Measurements from ENCODE around the gene NRXN3.

The NRXN3 gene

DNA sequence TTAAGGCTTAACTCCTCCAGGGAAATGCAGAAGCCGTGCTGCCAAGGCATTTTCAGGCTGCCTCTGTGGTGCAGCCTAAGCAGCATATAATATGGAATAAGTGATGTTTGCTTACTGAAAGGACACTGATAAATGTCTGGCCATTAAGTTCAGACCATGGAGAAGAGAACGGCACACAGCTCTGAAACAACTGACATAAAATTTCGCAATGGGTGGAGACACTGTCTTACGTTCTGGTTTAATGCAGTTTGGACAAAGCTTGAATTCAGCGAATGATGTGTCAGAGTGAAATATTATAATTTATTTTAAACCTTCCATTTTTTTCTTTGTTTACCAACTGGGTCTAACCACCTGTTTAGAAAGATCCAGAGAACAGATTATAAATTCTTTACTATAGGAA, 27.2 kb upstream of the NRXN3 start:
- Histone ChIP-seq H3K27me3 (ENCODE audit: insufficient read depth, low read length) (no peaks in the 10 kb centered on the region), H3K36me3 (ENCODE audit: insufficient read depth, low read length) (no peaks in the 10 kb centered on the region), H3K4me1 (ENCODE audit: insufficient read depth, low read length) (no peaks in the 10 kb centered on the region), H3K27ac (ENCODE audit: low read depth, low read length) (no peak overlapping the region), H3K9me3 (ENCODE audit: insufficient read depth, low read depth, low read length) (no peaks in the 10 kb centered on the region), H3K9ac (ENCODE audit: low read depth, low read length) (no peak overlapping the region), H3K4me3 (ENCODE audit: low read length) (no peak overlapping the region)
- 97% methylated on average over 4 of the region's 5 CpGs for WGBS

DNA sequence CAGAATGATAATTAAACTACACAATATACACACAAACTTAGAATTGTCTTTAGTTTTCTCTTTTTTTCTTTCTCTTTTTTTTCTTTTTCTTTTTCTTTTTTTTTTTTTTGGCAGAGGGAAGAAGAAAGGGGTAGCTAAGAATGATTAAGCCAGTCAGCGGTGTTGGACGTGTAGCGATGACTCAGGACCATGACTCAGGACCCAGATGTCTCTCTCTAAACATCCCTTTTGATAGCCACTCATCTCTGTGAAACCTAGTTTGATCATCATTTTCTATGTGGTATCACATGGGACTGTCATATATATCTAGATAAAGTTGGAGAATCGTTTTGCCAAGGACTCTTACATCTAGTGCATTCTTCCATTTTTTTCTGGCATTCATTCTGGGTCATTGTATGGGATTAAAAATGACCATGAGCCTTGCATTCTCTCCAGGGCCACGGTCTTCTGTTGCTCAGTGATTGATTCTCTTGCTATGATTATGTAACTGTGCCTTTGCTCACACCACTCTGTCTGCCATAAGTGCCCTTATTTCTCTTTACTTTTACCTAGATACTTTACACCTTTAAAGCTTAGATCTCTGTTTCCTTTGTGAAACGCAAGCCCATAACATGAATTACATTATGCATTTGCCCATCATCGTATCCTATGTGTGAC, 26.6 kb upstream of the NRXN3 start:
- Histone ChIP-seq H3K27ac (ENCODE audit: low read depth, low read length) (no peak overlapping the region), H3K36me3 (ENCODE audit: insufficient read depth, low read length) (no peaks in the 10 kb centered on the region), H3K9ac (ENCODE audit: low read depth, low read length) (no peak overlapping the region), H3K27me3 (ENCODE audit: insufficient read depth, low read length) (no peaks in the 10 kb centered on the region), H3K4me1 (ENCODE audit: insufficient read depth, low read length) (no peaks in the 10 kb centered on the region), H3K9me3 (ENCODE audit: insufficient read depth, low read depth, low read length) (no peaks in the 10 kb centered on the region), H3K4me3 (ENCODE audit: low read length) (no peak overlapping the region)
- whole genome bisulfite sequencing: 91% methylated on average over 7 of the region's 7 CpGs

DNA sequence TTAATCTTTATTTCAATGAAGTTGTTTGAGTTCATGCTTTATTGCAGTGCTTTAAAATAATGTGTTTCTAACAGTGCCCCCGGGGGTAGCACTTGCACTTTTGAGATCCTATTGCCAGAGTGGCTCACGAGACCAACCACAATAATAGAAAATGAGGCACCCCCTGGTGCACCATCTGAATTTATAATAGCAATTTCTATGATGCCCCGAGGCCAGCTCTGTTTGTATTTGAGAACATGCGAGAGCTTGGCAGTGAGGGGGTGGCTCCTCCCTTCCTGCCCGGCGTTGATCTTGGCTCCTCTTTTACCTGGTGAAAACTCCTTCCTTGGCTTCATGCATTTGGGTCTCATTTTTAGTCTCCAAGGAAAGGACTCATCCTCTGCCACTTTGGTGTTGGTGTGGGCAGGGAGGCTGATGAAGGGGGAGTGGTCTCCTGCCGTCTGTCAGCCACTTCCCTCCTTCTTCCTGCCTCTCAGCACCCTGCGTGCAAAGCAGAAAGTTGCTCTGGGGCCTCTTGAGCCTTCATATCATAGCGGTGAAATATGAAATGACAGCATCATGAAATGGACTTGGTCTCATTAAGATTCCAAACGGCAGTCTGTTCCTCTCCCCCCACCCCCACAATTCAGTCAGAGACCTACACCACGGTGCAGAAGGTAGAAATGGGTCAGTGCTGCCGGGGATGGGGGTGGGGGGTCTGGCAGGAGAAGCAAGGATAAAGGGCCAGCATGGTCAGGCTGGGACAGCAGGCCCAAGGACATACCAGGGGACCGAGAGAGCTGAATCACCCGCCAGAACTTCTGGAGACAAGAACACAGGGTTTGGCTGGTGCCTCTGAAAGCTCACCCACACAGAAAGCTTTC, 17.7 kb upstream of the NRXN3 start:
- H3K9me3 ChIP-seq (ENCODE audit: insufficient read depth, low read depth, low read length): no peaks in the 10 kb centered on the region
- H3K4me1 ChIP-seq (ENCODE audit: insufficient read depth, low read length): no peaks in the 10 kb centered on the region
- 75% methylated on average over 13 of the region's 14 CpGs for WGBS
- no peak overlapping the region for H3K27ac ChIP-seq (ENCODE audit: low read depth, low read length)
- no peaks in the 10 kb centered on the region for H3K36me3 ChIP-seq (ENCODE audit: insufficient read depth, low read length)
- no peaks in the 10 kb centered on the region for H3K27me3 ChIP-seq (ENCODE audit: insufficient read depth, low read length)
- no peak overlapping the region for H3K4me3 ChIP-seq (ENCODE audit: low read length)
- H3K9ac ChIP-seq (ENCODE audit: low read depth, low read length): no peak overlapping the region

DNA sequence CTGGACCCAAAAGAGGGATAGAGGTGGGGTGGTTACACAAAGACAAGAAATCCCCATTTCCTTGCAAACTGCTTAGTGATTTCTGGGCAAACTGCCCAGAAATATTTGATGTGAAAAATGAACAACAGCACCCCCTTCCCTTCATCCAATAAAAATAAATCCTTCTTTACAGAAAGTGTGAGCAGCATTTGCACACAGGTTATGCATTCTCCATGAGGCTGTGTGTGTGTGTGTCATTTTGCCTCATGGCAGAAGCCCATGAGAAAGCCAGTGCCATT, 17.2 kb upstream of the NRXN3 start:
- no peaks in the 10 kb centered on the region for H3K9me3 ChIP-seq (ENCODE audit: insufficient read depth, low read depth, low read length)
- H3K4me3 ChIP-seq (ENCODE audit: low read length): no peak overlapping the region
- no peaks in the 10 kb centered on the region for H3K36me3 ChIP-seq (ENCODE audit: insufficient read depth, low read length)
- no peaks in the 10 kb centered on the region for H3K27me3 ChIP-seq (ENCODE audit: insufficient read depth, low read length)
- no peaks in the 10 kb centered on the region for H3K4me1 ChIP-seq (ENCODE audit: insufficient read depth, low read length)
- no peak overlapping the region for H3K27ac ChIP-seq (ENCODE audit: low read depth, low read length)
- no peak overlapping the region for H3K9ac ChIP-seq (ENCODE audit: low read depth, low read length)

DNA sequence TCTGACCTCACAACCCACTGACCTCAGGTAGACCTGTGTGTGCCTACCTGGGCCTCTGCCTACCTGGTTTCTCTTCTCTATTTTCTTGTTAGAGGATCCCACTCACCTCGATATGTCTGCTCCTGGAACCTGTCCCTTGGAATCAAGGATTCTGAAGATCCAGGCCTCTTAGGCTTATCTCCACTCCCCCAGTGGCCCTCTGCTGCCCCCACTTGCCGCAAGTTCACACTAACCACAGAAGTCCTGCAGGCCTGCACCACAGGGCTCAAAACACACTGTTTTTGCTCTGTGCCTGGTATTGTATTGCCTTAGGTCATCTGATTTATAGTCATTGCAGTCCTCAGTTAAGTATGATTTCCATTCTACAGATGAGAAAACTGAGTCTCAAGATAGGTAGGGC, 15.3 kb upstream of the NRXN3 start:
- H3K4me1 ChIP-seq (ENCODE audit: insufficient read depth, low read length): no peaks in the 10 kb centered on the region
- no peak overlapping the region for H3K4me3 ChIP-seq (ENCODE audit: low read length)
- 89% methylated on average over 2 of the region's 2 CpGs for WGBS
- H3K36me3 ChIP-seq (ENCODE audit: insufficient read depth, low read length): no peaks in the 10 kb centered on the region
- no peak overlapping the region for H3K9ac ChIP-seq (ENCODE audit: low read depth, low read length)
- H3K27ac ChIP-seq (ENCODE audit: low read depth, low read length): no peak overlapping the region
- H3K9me3 ChIP-seq (ENCODE audit: insufficient read depth, low read depth, low read length): no peaks in the 10 kb centered on the region
- no peaks in the 10 kb centered on the region for H3K27me3 ChIP-seq (ENCODE audit: insufficient read depth, low read length)

DNA sequence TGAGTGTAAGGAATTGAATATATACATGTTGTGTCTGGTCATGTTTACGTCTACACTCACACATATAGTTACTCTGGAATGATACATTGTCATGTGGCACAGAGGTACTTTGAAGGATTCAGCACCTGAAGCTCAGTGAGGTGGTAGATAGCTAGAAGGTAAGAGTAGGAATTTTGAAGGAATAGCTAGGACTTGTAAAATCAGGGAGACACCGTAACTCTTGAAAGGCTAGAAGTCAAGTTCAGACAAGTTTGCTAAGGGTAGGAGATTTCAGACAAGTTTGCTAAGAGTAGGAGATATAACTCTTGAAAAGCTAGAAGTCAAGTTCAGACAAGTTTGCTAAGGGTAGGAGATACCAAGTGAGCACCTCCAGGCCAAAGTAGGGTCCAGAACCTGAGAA, 14.0 kb upstream of the NRXN3 start:
- Histone ChIP-seq H3K4me3 (ENCODE audit: low read length) (no peak overlapping the region), H3K9ac (ENCODE audit: low read depth, low read length) (no peak overlapping the region), H3K27ac (ENCODE audit: low read depth, low read length) (no peak overlapping the region), H3K36me3 (ENCODE audit: insufficient read depth, low read length) (no peaks in the 10 kb centered on the region), H3K27me3 (ENCODE audit: insufficient read depth, low read length) (no peaks in the 10 kb centered on the region), H3K4me1 (ENCODE audit: insufficient read depth, low read length) (no peaks in the 10 kb centered on the region), H3K9me3 (ENCODE audit: insufficient read depth, low read depth, low read length) (no peaks in the 10 kb centered on the region)
- WGBS: 94% methylated on average over 1 of the region's 2 CpGs

DNA sequence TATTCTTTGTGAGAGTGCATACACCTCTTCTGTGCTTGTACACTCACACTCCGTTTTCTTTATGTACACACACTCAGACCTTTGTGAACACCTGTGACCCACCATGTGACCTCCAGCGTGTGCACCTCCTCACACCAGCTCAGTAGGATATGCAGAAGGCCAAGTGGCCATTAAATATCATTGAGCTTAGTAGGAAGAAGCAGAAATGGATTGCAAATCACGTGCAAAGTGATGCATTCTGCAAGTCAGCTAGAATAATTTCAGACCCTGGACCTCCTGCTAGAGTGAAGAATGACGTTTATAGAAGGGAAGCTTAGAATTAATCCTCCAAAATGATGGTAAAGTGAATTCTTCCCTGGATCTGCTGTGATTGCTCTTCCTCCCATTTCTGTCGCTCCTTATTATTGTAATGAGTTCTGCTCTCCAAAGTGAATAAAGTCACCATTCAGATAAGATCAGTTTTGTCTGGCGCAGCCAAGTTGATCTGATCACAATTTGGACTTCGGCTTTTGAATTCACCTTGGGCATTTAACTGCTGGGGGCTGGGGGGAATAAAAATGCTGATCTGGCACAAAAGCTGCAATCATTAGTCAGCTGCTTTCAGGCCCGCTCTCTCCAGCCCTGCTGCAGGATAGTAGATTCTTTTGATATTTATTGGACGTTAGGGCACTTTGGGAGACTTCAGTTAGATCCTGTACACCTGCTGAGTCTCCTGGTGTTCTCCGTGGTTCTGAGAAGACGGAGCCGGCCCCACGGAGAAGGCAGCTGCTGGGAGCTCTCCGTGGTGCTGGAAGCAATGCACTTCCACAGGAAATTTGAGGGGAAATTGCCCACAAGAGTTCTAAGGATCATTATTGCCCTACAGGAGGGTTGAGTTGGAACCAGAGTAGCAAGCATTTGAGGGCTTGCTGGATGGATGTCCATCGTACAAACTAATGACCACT, 12.4 kb upstream of the NRXN3 start:
- no peak overlapping the region for H3K27ac ChIP-seq (ENCODE audit: low read depth, low read length)
- no peak overlapping the region for H3K4me3 ChIP-seq (ENCODE audit: low read length)
- no peaks in the 10 kb centered on the region for H3K4me1 ChIP-seq (ENCODE audit: insufficient read depth, low read length)
- H3K9me3 ChIP-seq (ENCODE audit: insufficient read depth, low read depth, low read length): no peaks in the 10 kb centered on the region
- H3K27me3 ChIP-seq (ENCODE audit: insufficient read depth, low read length): no peaks in the 10 kb centered on the region
- no peak overlapping the region for H3K9ac ChIP-seq (ENCODE audit: low read depth, low read length)
- H3K36me3 ChIP-seq (ENCODE audit: insufficient read depth, low read length): no peaks in the 10 kb centered on the region
- 52% methylated on average over 14 of the region's 15 CpGs for WGBS

DNA sequence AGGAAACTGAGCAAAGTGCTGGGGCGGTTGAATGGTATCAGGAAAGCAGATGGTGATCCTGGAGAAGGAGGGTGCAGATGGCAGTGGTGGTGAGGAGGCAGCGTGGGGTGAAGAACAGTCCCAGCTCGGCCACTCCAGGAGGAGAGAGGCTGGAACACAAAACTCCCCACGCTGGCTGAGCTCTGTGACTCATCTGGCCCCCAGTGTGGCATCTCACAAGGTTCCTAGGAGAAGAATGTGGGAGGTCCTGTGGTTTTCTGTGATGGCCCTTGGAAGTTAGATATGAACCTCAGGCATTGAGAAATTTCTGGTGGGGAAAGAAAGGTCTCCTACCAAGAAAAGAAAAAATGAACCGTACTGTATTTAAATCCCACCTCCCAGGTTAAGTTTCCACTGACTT, 8.0 kb upstream of the NRXN3 start:
- no peaks in the 10 kb centered on the region for H3K9me3 ChIP-seq (ENCODE audit: insufficient read depth, low read depth, low read length)
- no peak overlapping the region for H3K9ac ChIP-seq (ENCODE audit: low read depth, low read length)
- no peaks in the 10 kb centered on the region for H3K4me1 ChIP-seq (ENCODE audit: insufficient read depth, low read length)
- H3K36me3 ChIP-seq (ENCODE audit: insufficient read depth, low read length): no peaks in the 10 kb centered on the region
- H3K27me3 ChIP-seq (ENCODE audit: insufficient read depth, low read length): no peaks in the 10 kb centered on the region
- no peak overlapping the region for H3K27ac ChIP-seq (ENCODE audit: low read depth, low read length)
- H3K4me3 ChIP-seq (ENCODE audit: low read length): no peak overlapping the region
- WGBS: 84% methylated on average over 4 of the region's 5 CpGs

DNA sequence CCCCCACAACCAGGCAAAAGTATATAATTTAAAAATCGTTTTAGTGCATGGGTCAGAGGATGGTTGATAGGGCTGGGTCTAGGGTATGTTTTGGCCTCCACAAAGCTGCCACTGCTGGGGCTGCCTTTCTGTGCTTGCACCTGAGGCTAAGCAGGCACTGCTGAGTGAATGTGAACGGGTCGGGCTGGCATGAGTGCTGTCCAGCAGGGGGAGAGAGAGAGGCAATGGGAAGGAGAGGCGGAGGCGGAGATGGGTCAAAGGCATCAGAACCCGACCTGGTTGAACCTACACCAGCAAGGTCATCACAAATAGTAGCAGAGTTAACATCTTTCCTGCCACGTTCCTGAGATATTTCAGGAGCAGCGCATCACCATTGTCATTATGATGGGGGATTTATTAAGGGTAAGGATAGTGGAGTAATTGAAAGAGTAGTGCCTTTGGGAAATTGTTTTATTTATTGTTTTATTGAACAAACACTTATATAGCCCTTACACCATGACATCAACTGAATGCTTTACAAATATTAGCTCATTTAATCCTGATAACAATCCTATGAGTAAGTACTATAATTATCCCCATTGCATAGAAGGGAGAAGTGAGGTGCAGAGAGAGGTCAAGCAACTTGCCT, 5.8 kb upstream of the NRXN3 start:
- H3K36me3 ChIP-seq (ENCODE audit: insufficient read depth, low read length): no peaks in the 10 kb centered on the region
- H3K4me3 ChIP-seq (ENCODE audit: low read length): no peak overlapping the region
- no peaks in the 10 kb centered on the region for H3K27me3 ChIP-seq (ENCODE audit: insufficient read depth, low read length)
- no peaks in the 10 kb centered on the region for H3K9me3 ChIP-seq (ENCODE audit: insufficient read depth, low read depth, low read length)
- H3K4me1 ChIP-seq (ENCODE audit: insufficient read depth, low read length): no peaks in the 10 kb centered on the region
- H3K27ac ChIP-seq (ENCODE audit: low read depth, low read length): no peak overlapping the region
- H3K9ac ChIP-seq (ENCODE audit: low read depth, low read length): no peak overlapping the region
- WGBS: 15% methylated on average over 8 of the region's 8 CpGs

DNA sequence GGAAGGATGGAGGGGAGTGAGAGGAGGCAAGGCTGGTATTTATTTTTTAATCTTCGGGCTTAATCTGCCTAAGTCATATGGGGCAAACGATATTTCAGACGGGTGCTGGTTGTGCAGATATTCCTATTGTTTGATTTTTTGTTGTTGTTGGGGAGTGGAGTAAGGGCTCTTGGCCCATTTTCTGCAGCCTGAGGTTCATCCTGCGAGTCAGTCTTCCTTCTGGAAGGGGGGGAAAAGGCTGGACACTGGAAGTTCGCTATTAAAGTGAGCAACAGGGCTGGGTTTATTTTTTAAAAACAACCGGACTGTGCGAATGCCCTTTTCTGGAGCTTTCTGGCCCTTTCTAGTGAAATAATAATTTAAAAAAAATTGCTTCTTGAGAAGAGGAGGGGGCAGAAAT, 2.3 kb downstream of the NRXN3 start:
- Histone ChIP-seq H3K4me1 (ENCODE audit: insufficient read depth, low read length) (peaks cover 13% of the 10 kb centered on the region; the same call in 1 of the 2 replicates), H3K36me3 (ENCODE audit: insufficient read depth, low read length) (no peaks in the 10 kb centered on the region)
- 95% methylated on average over 7 of the region's 7 CpGs for WGBS

More for the DNA sequence above, 2.3 kb downstream of the NRXN3 start:
- Histone ChIP-seq H3K9me3 (ENCODE audit: insufficient read depth, low read depth, low read length) (no peaks in the 10 kb centered on the region), H3K9ac (ENCODE audit: low read depth, low read length) (no peak overlapping the region), H3K27me3 (ENCODE audit: insufficient read depth, low read length) (no peaks in the 10 kb centered on the region), H3K27ac (ENCODE audit: low read depth, low read length) (no peak overlapping the region), H3K4me3 (ENCODE audit: low read length) (no peak overlapping the region)

Measured in HUES64 (cell line).